ENCODE measurements around the gene MORN3. TPM values are rescaled to one million over a fixed set of nuclear protein-coding genes. Genes with fewer than 3 reads are reported as not detected.

The MORN3 gene
- total RNA-seq, 1 experiment from 2014 or later: 0.34 TPM

- H3K27me3 ChIP-seq (ENCODE audit: insufficient read depth, low read length): no peaks in the 10 kb centered on the region
- TF ChIP-seq RAD21 (IDR thresholded peaks at IDR 0.05; ENCODE audit: low read depth): no peak
- no peak for TF ChIP-seq POLR2AphosphoS5 (IDR thresholded peaks at IDR 0.05; ENCODE audit: low read depth, low read length)
- TF ChIP-seq REST (IDR thresholded peaks at IDR 0.05; ENCODE audit: low read depth): no peak
- TF ChIP-seq ZBTB33 (IDR thresholded peaks at IDR 0.05; ENCODE audit: extremely low read depth, insufficient replicate concordance, low read length): no peak
- no peak for TF ChIP-seq ELF1 (IDR thresholded peaks at IDR 0.05; ENCODE audit: borderline replicate concordance, low read depth)
- no peak for TF ChIP-seq SIN3A (IDR thresholded peaks at IDR 0.05; ENCODE audit: low read depth)
- TF ChIP-seq CEBPB (IDR thresholded peaks at IDR 0.05; ENCODE audit: low read depth): no peak
- TF ChIP-seq MAX (IDR thresholded peaks at IDR 0.05): no peak
- TF ChIP-seq EZH2 (IDR thresholded peaks at IDR 0.05): no peak
- TF ChIP-seq CTCF (IDR thresholded peaks at IDR 0.05 in 2 of 3, conservative IDR thresholded peaks at IDR 0.05 in 1 of 3; ENCODE audit: borderline replicate concordance in 1 of 3, insufficient read depth in 1 of 3, low read depth in 2 of 3, low read length in 2 of 3): no peak
- no peak for TF ChIP-seq ZNF274 (IDR thresholded peaks at IDR 0.05; ENCODE audit: low read depth, low read length)
- TF ChIP-seq ZFX (IDR thresholded peaks at IDR 0.05): no peak
- H3K79me2 ChIP-seq (ENCODE audit: insufficient read depth, low read length): peaks cover 13% of the 10 kb centered on the region; the same call in 1 of the 2 replicates
- H2AFZ ChIP-seq (ENCODE audit: low read depth, low read length, poor library complexity, severe bottlenecking): no peak overlapping the region
- H3K4me2 ChIP-seq (ENCODE audit: low read length): no peak overlapping the region
- no peaks in the 10 kb centered on the region for H3K9me3 ChIP-seq (ENCODE audit: control insufficient read depth in 1 of 2, insufficient read depth in 1 of 2, low read depth in 1 of 2, low read length in 2 of 2)
- no peaks in the 10 kb centered on the region for H3K4me1 ChIP-seq (ENCODE audit: control insufficient read depth in 1 of 2, insufficient read depth in 2 of 2, low read length in 2 of 2)
- H4K20me1 ChIP-seq (ENCODE audit: insufficient read depth): no peaks in the 10 kb centered on the region
- H3K9me2 ChIP-seq (ENCODE audit: insufficient read depth): no peaks in the 10 kb centered on the region
- no peak for DNase-seq (ENCODE audit: low read depth, low spot score)
- H3K9ac ChIP-seq (ENCODE audit: low read length): no peak overlapping the region
- ATAC-seq: no peak
- no peak overlapping the region for H3K4me3 ChIP-seq (replicated peaks in 1 of 2; ENCODE audit: low read depth in 1 of 2, low read length in 2 of 2)
- ChIA-PET POLR2A (interaction anchor here (1.3 kb wide), 1 partner anchor 9 kb away, joined by 4 read pairs; no protein-coding TSS in a partner anchor), RAD21 (ENCODE audit: low non-redundant PET in 1 of 2, low total read pairs in 2 of 2, uncharacterized antibody in 2 of 2, unreplicated experiment in 2 of 2) (no interaction called here), CTCF (no interaction called here)
- no TSS peak for BruUV-seq (replicated peaks)
- intact Hi-C loops (cut with micrococcal nuclease): no loop called here
- 0 out of 4 replicates have a peak, but pooled peaks cover 0 to 4% of the 10 kb centered on the region in 2 experiments for H3K36me3 ChIP-seq (ENCODE audit: control insufficient read depth in 1 of 2, insufficient read depth in 2 of 2, low read length in 2 of 2)
- no peak overlapping the region for H3K27ac ChIP-seq (ENCODE audit: low read depth, low read length)
Observed at GRCh38 chr12:121638298-121639202, 30.9 kb downstream of the MORN3 start.
